ENCODE results near the gene KIRREL3. TPM values are rescaled to one million over a fixed set of nuclear protein-coding genes. Genes with fewer than 3 reads are reported as not detected.
"Not testable (repeated sequence)": the region's sequence is repeated elsewhere in the genome, so short reads cannot be mapped to it uniquely, and the experiment has no call there.

KIRREL3 gene
- polyA plus RNA-seq, 2 of the 4 experiments (the other 2 are of a cell fraction), result 3.0 to 11.0 TPM

GRCh38 chr11:126387857-126388256, 612.7 kb downstream of the KIRREL3 start:
- ChIA-PET CTCF (no interaction called here), POLR2A (no interaction called here)
- no peak for FAIRE-seq
- TF ChIP-seq HOXA7 (CRISPR knock-in tag; IDR thresholded peaks at IDR 0.05) (no peak), ZFP36 (IDR thresholded peaks at IDR 0.05; ENCODE audit: borderline replicate concordance, partially characterized antibody) (no peak), POLR2AphosphoS2 (conservative IDR thresholded peaks at IDR 0.05; ENCODE audit: low read length) (no peak), CTCF (IDR thresholded peaks at IDR 0.05) (no peak), TFCP2L1 (CRISPR knock-in tag; IDR thresholded peaks at IDR 0.05) (no peak), ZNF302 (CRISPR knock-in tag; IDR thresholded peaks at IDR 0.05) (no peak), JUN (IDR thresholded peaks at IDR 0.05) (no peak), CHD4 (IDR thresholded peaks at IDR 0.05; ENCODE audit: borderline replicate concordance) (no peak), EHMT2 (IDR thresholded peaks at IDR 0.05; ENCODE audit: low read depth) (no peak), ELK1 (IDR thresholded peaks at IDR 0.05; ENCODE audit: low read depth, low read length) (no peak), KDM5A (IDR thresholded peaks at IDR 0.05) (no peak)
- WGBS (ENCODE audit: missing lambda C conversion rate), result 90% methylated on average over 5 of the region's 5 CpGs
- Histone ChIP-seq H3K4me2 (no peak overlapping the region), H3K27ac (no peak overlapping the region), H3K4me3 (no peak overlapping the region), H3K9me3 (no peaks in the 10 kb centered on the region), H3K4me1 (0 out of 3 replicates have a peak, but pooled peaks cover 4% of the 10 kb centered on the region)
- no peak for ATAC-seq
- DNase-seq (ENCODE audit: low read depth in 1 of 2, low spot score in 1 of 2), result no peak

- H3K4me2 ChIP-seq; POLR2A ChIA-PET; H3K4me3 ChIP-seq; H3K4me1 ChIP-seq; H3K27ac ChIP-seq; H3K9me3 ChIP-seq; FAIRE-seq; ATAC-seq; DNase-seq (ENCODE audit: low read depth in 1 of 2, low spot score in 1 of 2): not testable (repeated sequence)
- CTCF ChIA-PET, result interaction anchor here (0.6 kb wide), 1 partner anchor 891 kb away, joined by 4 read pairs; the partner anchor contains the start of gene FEZ1
- 63% methylated on average over 5 of the region's 5 CpGs for WGBS (ENCODE audit: missing lambda C conversion rate)
These were observed 613.9 kb downstream of the KIRREL3 start for GRCh38 chr11:126386729-126387071.

- 80% methylated on average over 8 of the region's 8 CpGs for WGBS (ENCODE audit: missing lambda C conversion rate)
- FAIRE-seq, result no peak
- TF ChIP-seq CEBPB (IDR thresholded peaks at IDR 0.05), result no peak
- TF ChIP-seq FOSL2 (IDR thresholded peaks at IDR 0.05), result no peak
- TF ChIP-seq FOSL2 (CRISPR knock-in tag; IDR thresholded peaks at IDR 0.05), result no peak
- no peak for TF ChIP-seq CBX8 (IDR thresholded peaks at IDR 0.05)
- TF ChIP-seq NR3C1 (IDR thresholded peaks at IDR 0.05), result no peak
- no peak for TF ChIP-seq HOXA7 (CRISPR knock-in tag; IDR thresholded peaks at IDR 0.05)
- TF ChIP-seq EHF (CRISPR knock-in tag; IDR thresholded peaks at IDR 0.05), result no peak
- TF ChIP-seq CHD2 (IDR thresholded peaks at IDR 0.05; ENCODE audit: low read length, partially characterized antibody), result no peak
- TF ChIP-seq RFX5 (IDR thresholded peaks at IDR 0.05), result no peak
- TF ChIP-seq SMC3 (IDR thresholded peaks at IDR 0.05), result no peak
- TF ChIP-seq JUN (IDR thresholded peaks at IDR 0.05), result no peak
- no peak for TF ChIP-seq POLR2AphosphoS2 (conservative IDR thresholded peaks at IDR 0.05; ENCODE audit: low read length)
- TF ChIP-seq ZFP36 (IDR thresholded peaks at IDR 0.05; ENCODE audit: borderline replicate concordance, partially characterized antibody), result no peak
- TF ChIP-seq E2F6 (IDR thresholded peaks at IDR 0.05; ENCODE audit: borderline replicate concordance, low read depth), result no peak
- TF ChIP-seq EP300 (IDR thresholded peaks at IDR 0.05), result no peak
- no peak for TF ChIP-seq SREBF2 (IDR thresholded peaks at IDR 0.05)
- TF ChIP-seq HOXB13 (CRISPR knock-in tag; IDR thresholded peaks at IDR 0.05; ENCODE audit: low read depth), result no peak
- TF ChIP-seq JUNB (IDR thresholded peaks at IDR 0.05), result no peak
- no peak for TF ChIP-seq CTCF (IDR thresholded peaks at IDR 0.05)
- no peak overlapping the region for H3K27ac ChIP-seq
- H3K4me2 ChIP-seq, result no peak overlapping the region
- H3K4me1 ChIP-seq, result 0 out of 3 replicates have a peak, but pooled peaks cover 4% of the 10 kb centered on the region
- DNase-seq (ENCODE audit: low read depth in 1 of 2, low spot score in 1 of 2), result no peak
- no peak for ATAC-seq
- no peaks in the 10 kb centered on the region for H3K9me3 ChIP-seq
- CTCF ChIA-PET, result interaction anchor here (0.6 to 0.7 kb wide), 2 partner anchors 95 to 459 kb away, joined by 3 read pairs; no protein-coding TSS in a partner anchor
- POLR2A ChIA-PET, result no interaction called here
- H3K4me3 ChIP-seq, result no peak overlapping the region
These were observed 614.4 kb downstream of the KIRREL3 start for GRCh38 chr11:126385991-126386728.

Data from A549 (cell line).